ENCODE results near the gene GPR75.

DNA sequence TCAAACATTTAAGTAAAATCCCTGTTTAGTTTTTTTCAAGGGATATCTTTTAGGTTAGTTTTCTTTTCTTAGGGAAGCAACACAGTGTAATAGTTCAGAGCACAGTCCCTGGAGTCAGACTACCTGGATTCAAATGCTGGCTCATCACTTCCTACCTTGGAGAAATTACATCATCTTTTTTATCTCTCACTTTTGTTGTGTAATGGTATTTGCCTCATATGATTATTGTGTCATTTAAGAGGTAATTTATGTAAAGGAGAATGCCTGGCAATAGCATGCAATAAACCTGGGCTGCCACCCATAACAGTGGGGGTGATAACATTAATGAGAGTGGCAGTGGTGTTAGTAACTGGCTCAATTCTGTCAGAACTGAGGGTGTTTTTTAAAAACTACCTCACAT lies 46.6 kb downstream of the GPR75 start:
- no peak for TF ChIP-seq POLR2AphosphoS5 (IDR thresholded peaks at IDR 0.05; ENCODE audit: low read depth)
- TF ChIP-seq, protein P1, sequence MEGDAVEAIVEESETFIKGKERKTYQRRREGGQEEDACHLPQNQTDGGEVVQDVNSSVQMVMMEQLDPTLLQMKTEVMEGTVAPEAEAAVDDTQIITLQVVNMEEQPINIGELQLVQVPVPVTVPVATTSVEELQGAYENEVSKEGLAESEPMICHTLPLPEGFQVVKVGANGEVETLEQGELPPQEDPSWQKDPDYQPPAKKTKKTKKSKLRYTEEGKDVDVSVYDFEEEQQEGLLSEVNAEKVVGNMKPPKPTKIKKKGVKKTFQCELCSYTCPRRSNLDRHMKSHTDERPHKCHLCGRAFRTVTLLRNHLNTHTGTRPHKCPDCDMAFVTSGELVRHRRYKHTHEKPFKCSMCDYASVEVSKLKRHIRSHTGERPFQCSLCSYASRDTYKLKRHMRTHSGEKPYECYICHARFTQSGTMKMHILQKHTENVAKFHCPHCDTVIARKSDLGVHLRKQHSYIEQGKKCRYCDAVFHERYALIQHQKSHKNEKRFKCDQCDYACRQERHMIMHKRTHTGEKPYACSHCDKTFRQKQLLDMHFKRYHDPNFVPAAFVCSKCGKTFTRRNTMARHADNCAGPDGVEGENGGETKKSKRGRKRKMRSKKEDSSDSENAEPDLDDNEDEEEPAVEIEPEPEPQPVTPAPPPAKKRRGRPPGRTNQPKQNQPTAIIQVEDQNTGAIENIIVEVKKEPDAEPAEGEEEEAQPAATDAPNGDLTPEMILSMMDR (IDR thresholded peaks at IDR 0.05; ENCODE audit: insufficient read depth, low read length) = no peak
- TF ChIP-seq, protein P2, sequence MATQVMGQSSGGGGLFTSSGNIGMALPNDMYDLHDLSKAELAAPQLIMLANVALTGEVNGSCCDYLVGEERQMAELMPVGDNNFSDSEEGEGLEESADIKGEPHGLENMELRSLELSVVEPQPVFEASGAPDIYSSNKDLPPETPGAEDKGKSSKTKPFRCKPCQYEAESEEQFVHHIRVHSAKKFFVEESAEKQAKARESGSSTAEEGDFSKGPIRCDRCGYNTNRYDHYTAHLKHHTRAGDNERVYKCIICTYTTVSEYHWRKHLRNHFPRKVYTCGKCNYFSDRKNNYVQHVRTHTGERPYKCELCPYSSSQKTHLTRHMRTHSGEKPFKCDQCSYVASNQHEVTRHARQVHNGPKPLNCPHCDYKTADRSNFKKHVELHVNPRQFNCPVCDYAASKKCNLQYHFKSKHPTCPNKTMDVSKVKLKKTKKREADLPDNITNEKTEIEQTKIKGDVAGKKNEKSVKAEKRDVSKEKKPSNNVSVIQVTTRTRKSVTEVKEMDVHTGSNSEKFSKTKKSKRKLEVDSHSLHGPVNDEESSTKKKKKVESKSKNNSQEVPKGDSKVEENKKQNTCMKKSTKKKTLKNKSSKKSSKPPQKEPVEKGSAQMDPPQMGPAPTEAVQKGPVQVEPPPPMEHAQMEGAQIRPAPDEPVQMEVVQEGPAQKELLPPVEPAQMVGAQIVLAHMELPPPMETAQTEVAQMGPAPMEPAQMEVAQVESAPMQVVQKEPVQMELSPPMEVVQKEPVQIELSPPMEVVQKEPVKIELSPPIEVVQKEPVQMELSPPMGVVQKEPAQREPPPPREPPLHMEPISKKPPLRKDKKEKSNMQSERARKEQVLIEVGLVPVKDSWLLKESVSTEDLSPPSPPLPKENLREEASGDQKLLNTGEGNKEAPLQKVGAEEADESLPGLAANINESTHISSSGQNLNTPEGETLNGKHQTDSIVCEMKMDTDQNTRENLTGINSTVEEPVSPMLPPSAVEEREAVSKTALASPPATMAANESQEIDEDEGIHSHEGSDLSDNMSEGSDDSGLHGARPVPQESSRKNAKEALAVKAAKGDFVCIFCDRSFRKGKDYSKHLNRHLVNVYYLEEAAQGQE (IDR thresholded peaks at IDR 0.05; ENCODE audit: insufficient replicate concordance, low read depth) = no peak
- TF ChIP-seq GABPA (IDR thresholded peaks at IDR 0.05; ENCODE audit: low read depth) = no peak
- no peak for TF ChIP-seq SPI1 (IDR thresholded peaks at IDR 0.05; ENCODE audit: borderline replicate concordance, low read depth)
